Progenitor cell of endocrine pancreas (in vitro differentiated cells): Measurements from ENCODE around the gene MEPCE. TPM values are rescaled to one million over a fixed set of nuclear protein-coding genes. Genes with fewer than 3 reads are reported as not detected.

Experiments used
- DNase-seq: peaks from one replicate; pipeline ENCODE4 v3.0.0; 2021; ENCODE audit warnings: low spot score; ENCODE audit not compliant: unreplicated experiment
- H3K27ac Mint-ChIP-seq: 2 replicates; pipeline ENCODE4 v1.8.0; 2021; ENCODE audit warnings: mild to moderate bottlenecking, moderate library complexity, mixed read lengths
- H3K27me3 Mint-ChIP-seq: 2 replicates; pipeline ENCODE4 v1.8.0; 2021; ENCODE audit warnings: mixed read lengths
- H3K36me3 Mint-ChIP-seq: 2 replicates; pipeline ENCODE4 v1.8.0; 2022; ENCODE audit warnings: mixed read lengths; ENCODE audit not compliant: insufficient read depth
- H3K4me1 Mint-ChIP-seq: 2 replicates; pipeline ENCODE4 v1.8.0; 2021; ENCODE audit warnings: low read depth, mixed read lengths
- H3K4me3 Mint-ChIP-seq: 2 replicates; pipeline ENCODE4 v1.8.0; 2021; ENCODE audit warnings: low read depth, mild to moderate bottlenecking, moderate library complexity, mixed read lengths
- H3K9me3 Mint-ChIP-seq: 2 replicates; pipeline ENCODE4 v1.8.0; 2021; ENCODE audit warnings: low read depth, mixed read lengths
- CTCF ChIP-seq: fragments of 200-600 bp; sonication (generic); IDR thresholded peaks from one replicate; pipeline ENCODE4 v1.5.0; 2021; ENCODE audit warnings: antibody characterized with exemption, mild to moderate bottlenecking; ENCODE audit not compliant: unreplicated experiment
- total RNA-seq: library from RNA; stranded (reverse); gene quantifications from 2 replicates; pipeline ENCODE4 v1.2.1, GENCODE V29; 2021

Gene MEPCE
- total RNA-seq, 1 donor from 2014 or later, result 35.4 TPM

- peaks cover 4% of the 10 kb centered on the region for H3K27me3 Mint-ChIP-seq
- DNase-seq, result no peak
- no peak overlapping the region for H3K4me3 Mint-ChIP-seq
- no peaks in the 10 kb centered on the region for H3K36me3 Mint-ChIP-seq
- no peak for TF ChIP-seq CTCF
- H3K4me1 Mint-ChIP-seq, result no peaks in the 10 kb centered on the region
- H3K27ac Mint-ChIP-seq, result no peak overlapping the region
- H3K9me3 Mint-ChIP-seq, result no peaks in the 10 kb centered on the region
Observed at GRCh38 chr7:100419660-100420226, 9.9 kb upstream of the MEPCE start.

GRCh38 chr7:100423315-100423714, 6.3 kb upstream of the MEPCE start:
- Mint-ChIP-seq H3K9me3 (no peaks in the 10 kb centered on the region), H3K36me3 (no peaks in the 10 kb centered on the region), H3K27me3 (no peaks in the 10 kb centered on the region), H3K4me1 (no peaks in the 10 kb centered on the region), H3K4me3 (no peak overlapping the region), H3K27ac (no peak overlapping the region)
- no peak for TF ChIP-seq CTCF
- DNase-seq, result no peak

- Mint-ChIP-seq H3K4me3 (no peak overlapping the region), H3K9me3 (no peaks in the 10 kb centered on the region), H3K27me3 (no peaks in the 10 kb centered on the region), H3K27ac (peak overlapping the region; percentile 25), H3K4me1 (no peaks in the 10 kb centered on the region), H3K36me3 (no peaks in the 10 kb centered on the region)
- no peak for DNase-seq
- no peak for TF ChIP-seq CTCF
Observed at GRCh38 chr7:100425347-100425746, 4.3 kb upstream of the MEPCE start.

- H3K4me1 Mint-ChIP-seq, result peaks cover 4% of the 10 kb centered on the region
Observed at GRCh38 chr7:100426516-100426915, 3.1 kb upstream of the MEPCE start.

GRCh38 chr7:100427762-100428198, 1.9 kb upstream of the MEPCE start:
- Mint-ChIP-seq H3K27ac (peak overlapping the region; percentile 100), H3K4me1 (peaks cover 13% of the 10 kb centered on the region), H3K4me3 (peak overlapping the region; percentile 98), H3K27me3 (no peaks in the 10 kb centered on the region), H3K9me3 (no peaks in the 10 kb centered on the region), H3K36me3 (peaks cover 2% of the 10 kb centered on the region)
- DNase-seq, result no peak
- TF ChIP-seq CTCF, result no peak

More at GRCh38 chr7:100426516-100426915, 3.1 kb upstream of the MEPCE start:
- no peak overlapping the region for H3K4me3 Mint-ChIP-seq
- H3K27me3 Mint-ChIP-seq, result no peaks in the 10 kb centered on the region
- H3K9me3 Mint-ChIP-seq, result no peaks in the 10 kb centered on the region
- no peak overlapping the region for H3K27ac Mint-ChIP-seq
- TF ChIP-seq CTCF, result no peak
- peaks cover 1% of the 10 kb centered on the region for H3K36me3 Mint-ChIP-seq
- DNase-seq, result no peak
